NB4 (cell line): ENCODE results near the gene CLMP.

Experiments used
- CTCF ChIP-seq: IDR thresholded peaks from one replicate; pipeline ENCODE4 v1.5.1; 2012; ENCODE audit warnings: low read depth, low read length
- MYC ChIP-seq: IDR thresholded peaks from 2 replicates; pipeline ENCODE4 v1.6.1; 2011; ENCODE audit warnings: low read depth, low read length
- POLR2A ChIP-seq: IDR thresholded peaks from 2 replicates; pipeline ENCODE4 v1.6.1; 2011; ENCODE audit warnings: mild to moderate bottlenecking; ENCODE audit not compliant: insufficient read length; ENCODE audit errors: extremely low read depth
- TF ChIP-seq, protein P1 (sequence below): IDR thresholded peaks from 2 replicates; pipeline ENCODE4 v1.6.1; 2011; ENCODE audit warnings: low read depth, low read length

- no peak for TF ChIP-seq CTCF
- no peak for TF ChIP-seq POLR2A
- no peak for TF ChIP-seq MYC
- TF ChIP-seq, protein P1, sequence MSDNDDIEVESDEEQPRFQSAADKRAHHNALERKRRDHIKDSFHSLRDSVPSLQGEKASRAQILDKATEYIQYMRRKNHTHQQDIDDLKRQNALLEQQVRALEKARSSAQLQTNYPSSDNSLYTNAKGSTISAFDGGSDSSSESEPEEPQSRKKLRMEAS, result no peak
These were observed 17.4 kb upstream of the CLMP start for GRCh38 chr11:123212406-123212805.
